GM12801 (cell line): Measurements from ENCODE around the gene RBM4.

Source experiments
- TF ChIP-seq, protein P1 (sequence below): IDR thresholded peaks from one replicate; pipeline ENCODE4 v1.5.1; 2011; ENCODE audit warnings: control low read depth; ENCODE audit not compliant: insufficient read length; ENCODE audit errors: extremely low read depth

Gene RBM4

DNA sequence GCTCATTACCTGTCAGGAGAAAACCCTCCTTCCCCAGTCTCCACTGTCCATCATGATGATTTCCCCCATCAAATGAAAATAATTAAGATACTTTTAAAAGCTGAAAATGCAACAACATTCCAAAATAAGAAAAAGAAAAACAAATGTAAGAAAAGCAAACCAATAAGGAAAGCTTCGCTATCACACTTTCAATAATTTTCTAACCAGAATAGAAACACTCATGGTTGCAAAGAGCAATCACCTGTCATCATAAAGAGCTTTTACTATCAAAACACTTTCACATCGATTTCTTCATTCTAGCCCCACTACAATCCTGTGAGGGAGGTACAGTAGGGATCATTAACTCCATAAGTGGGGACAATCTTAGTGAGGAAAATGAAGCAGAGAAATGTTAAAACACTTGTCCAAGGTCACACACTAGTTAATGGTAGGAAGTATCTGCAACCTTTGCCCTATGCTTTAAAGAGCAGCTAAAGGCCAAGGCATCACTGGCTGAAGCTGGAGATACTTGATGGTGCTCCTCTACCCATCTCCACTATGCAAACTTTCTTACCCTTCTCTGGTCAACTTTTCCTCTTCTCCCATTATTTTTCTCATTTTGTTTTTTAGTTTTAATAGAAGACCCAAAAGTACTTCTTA lies 36.6 kb downstream of the RBM4 start:
- TF ChIP-seq, protein P1, sequence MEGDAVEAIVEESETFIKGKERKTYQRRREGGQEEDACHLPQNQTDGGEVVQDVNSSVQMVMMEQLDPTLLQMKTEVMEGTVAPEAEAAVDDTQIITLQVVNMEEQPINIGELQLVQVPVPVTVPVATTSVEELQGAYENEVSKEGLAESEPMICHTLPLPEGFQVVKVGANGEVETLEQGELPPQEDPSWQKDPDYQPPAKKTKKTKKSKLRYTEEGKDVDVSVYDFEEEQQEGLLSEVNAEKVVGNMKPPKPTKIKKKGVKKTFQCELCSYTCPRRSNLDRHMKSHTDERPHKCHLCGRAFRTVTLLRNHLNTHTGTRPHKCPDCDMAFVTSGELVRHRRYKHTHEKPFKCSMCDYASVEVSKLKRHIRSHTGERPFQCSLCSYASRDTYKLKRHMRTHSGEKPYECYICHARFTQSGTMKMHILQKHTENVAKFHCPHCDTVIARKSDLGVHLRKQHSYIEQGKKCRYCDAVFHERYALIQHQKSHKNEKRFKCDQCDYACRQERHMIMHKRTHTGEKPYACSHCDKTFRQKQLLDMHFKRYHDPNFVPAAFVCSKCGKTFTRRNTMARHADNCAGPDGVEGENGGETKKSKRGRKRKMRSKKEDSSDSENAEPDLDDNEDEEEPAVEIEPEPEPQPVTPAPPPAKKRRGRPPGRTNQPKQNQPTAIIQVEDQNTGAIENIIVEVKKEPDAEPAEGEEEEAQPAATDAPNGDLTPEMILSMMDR = no peak

DNA sequence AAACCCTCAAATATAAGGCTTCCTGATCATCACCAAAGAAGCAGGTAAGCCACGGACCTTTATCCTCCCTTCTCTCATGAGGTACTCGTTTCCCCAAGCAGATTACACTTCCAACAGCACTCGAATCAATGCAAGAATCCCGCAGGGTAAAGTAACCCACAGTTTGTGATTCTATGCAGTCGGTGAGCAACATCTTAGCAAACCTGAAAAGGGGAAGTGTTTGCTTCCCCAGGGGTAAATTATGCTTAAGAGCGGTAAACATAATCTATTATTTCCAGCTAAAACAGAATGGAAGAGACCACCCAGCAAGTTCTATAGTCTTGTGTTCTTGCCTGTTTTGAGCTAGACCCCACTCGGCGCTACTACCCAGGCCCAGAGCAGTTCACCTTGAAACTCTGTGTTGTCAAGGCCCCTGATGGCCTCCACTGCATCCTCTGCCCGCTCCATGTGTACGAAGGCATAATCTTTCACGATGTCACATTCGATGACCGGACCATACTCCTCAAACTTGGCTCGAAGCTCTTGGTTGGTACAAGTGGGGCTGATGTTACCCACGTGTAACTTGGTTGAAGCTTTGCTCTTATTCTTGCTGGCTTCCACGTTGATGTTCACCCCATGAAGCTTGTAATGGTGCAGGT lies 37.9 kb downstream of the RBM4 start:
- TF ChIP-seq, protein P1 = no peak

DNA sequence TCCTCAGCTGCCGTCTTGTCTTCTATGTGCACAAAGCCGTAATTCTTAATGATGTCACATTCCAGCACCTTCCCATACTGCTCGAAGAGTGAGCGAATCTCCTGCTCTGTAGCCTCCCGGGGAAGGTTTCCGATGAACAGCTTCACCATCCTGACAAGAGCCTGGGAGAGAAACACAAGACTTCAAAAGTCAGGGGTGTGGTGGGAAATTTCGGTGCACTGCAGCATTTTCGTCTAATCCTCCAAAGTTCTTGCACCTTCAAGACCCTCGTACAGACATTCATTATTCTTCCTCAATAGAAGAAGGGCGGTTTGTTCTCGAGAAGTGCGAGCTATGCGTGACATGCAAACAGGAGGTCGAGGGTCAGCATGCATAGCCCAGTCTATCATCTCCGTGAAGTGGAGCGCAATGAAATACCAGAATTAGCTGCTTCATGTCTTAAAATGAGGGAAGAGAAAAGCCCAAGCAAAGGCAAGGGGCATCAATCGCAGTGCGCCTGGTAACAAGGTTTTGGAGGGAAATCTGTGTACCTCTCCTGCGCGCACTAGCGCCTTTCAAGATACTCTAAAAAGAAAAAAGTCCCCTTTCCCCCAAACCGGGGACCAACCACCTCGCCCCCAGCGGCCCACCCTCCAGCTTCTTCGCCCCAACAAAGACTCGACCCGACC lies 38.6 kb downstream of the RBM4 start:
- TF ChIP-seq, protein P1 = no peak

DNA sequence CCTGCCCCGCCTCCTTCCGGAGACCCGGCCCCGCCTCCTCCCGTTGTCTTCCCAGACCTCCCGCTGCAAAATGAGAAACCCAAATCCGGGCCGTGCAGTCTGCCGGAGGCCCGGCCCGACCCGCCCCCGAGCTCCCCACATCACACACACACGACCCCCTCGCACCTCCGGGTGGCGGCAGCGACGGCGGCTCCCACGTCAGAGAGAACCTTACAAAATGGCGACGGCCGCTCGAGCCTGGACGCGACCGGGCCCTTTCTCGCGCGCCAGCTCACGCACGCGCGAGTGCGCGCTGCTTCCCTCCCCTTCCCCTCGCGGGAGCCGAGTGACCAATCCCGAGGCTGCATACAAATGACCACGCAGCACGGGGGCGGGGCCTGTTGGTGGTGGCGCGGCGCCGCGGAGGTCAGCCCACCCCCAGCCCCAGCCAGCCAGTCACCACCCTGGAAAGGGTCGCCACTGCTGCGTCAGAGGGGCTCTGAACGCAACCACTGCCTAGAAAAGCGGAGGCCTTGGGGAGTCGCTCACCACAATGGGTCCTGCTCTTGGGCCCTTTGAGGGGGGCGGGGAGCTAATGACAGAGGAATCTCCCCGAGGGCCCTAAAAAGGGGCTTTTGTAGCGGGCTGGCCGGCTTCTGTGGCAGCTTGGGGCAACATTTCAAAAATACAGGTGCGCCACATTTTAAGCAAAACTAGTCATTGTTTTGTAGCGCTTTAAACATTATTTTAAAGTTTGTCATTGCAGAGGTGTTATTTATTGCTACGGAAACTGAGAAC lies 39.3 kb downstream of the RBM4 start, which contains the start of gene RBM4B:
TSS of gene RBM4B (minus strand) at position 289 of the 777 bp plus-strand sequence. CDS start 808 bp downstream, outside the sequence.
- TF ChIP-seq, protein P1 = no peak

DNA sequence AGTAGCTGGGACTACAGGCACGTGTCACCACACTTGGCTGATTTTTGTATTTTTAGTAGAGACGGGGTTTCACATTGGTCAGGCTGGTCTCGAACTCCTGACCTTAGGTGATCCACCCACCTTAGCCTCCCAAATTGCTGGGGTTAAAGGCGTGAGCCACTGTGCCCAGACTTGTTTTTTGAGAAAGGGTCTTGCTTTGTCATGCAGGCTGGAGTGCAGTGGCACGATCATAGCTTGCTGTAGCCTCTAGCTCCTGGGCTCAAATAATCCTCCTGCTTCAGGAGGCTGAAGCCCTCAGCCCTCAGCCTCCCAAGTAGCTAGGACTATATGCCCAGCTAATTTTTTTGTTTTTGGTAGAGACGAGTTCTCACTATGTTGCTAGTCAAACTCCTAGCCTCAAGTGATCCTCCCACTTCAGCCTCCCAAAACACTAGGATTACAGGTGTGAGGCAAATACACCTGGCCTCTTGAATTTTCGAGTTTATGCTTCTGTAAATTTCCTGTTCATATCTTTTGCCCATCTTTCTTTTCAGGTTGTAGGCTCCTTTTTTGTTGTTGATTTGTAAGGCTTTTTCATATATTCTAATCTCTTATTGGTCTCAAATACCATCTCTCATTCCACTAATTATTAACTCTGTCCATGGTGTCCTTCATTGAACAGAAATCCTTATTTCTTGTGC lies 42.6 kb downstream of the RBM4 start:
- TF ChIP-seq, protein P1 = no peak

DNA sequence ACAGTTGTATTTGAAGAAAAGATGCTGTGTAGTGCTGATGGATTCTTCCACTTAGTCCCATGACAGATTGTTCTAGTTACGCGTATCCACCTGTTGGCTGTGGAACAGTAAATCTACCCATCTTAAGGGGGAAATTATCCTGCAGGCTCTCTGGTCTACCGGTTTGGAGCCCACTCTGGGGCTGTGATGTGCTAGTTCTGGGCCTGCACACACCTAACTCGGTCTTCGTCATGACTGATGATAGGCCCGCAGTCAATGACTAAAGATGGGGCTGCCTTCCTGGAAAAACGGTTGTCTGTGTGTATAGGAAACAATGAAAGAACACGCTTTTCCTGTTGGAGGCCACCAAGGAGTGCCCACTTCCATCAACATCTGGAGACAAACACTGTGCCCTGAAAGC lies 45.4 kb downstream of the RBM4 start:
- TF ChIP-seq, protein P1 = no peak
